Measurements from ENCODE around the gene ADSL.
A peak's percentile ranks its signal among the peaks of the same experiment; 100 is the strongest.
"Not testable (repeated sequence)": the region's sequence is repeated elsewhere in the genome, so short reads cannot be mapped to it uniquely, and the experiment has no call there.

The ADSL gene

DNA sequence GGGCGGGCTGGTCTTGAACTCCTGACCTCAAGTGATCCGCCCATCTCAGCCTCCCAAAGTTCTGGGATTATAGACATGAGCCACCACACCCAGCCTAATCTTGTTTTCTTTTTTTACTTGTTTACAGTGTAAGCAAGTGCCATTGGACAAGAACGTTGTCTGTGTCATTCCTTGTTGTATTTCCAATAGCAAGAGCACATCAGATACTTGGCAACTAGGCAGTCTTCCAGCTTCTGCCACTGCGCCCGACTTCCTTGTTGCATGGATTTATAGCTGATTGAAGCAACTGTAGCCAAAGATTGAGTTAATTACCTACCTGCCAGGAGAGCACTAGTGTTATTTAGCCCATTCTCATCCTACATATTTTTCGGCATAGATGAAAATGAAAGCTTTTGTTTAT, 21.0 kb downstream of the ADSL start:
- TF ChIP-seq, protein P1, sequence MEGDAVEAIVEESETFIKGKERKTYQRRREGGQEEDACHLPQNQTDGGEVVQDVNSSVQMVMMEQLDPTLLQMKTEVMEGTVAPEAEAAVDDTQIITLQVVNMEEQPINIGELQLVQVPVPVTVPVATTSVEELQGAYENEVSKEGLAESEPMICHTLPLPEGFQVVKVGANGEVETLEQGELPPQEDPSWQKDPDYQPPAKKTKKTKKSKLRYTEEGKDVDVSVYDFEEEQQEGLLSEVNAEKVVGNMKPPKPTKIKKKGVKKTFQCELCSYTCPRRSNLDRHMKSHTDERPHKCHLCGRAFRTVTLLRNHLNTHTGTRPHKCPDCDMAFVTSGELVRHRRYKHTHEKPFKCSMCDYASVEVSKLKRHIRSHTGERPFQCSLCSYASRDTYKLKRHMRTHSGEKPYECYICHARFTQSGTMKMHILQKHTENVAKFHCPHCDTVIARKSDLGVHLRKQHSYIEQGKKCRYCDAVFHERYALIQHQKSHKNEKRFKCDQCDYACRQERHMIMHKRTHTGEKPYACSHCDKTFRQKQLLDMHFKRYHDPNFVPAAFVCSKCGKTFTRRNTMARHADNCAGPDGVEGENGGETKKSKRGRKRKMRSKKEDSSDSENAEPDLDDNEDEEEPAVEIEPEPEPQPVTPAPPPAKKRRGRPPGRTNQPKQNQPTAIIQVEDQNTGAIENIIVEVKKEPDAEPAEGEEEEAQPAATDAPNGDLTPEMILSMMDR (IDR thresholded peaks at IDR 0.05): no peak
- no peak for TF ChIP-seq ZFX (IDR thresholded peaks at IDR 0.05; ENCODE audit: borderline replicate concordance)
- no peak overlapping the region for H3K27ac ChIP-seq

DNA sequence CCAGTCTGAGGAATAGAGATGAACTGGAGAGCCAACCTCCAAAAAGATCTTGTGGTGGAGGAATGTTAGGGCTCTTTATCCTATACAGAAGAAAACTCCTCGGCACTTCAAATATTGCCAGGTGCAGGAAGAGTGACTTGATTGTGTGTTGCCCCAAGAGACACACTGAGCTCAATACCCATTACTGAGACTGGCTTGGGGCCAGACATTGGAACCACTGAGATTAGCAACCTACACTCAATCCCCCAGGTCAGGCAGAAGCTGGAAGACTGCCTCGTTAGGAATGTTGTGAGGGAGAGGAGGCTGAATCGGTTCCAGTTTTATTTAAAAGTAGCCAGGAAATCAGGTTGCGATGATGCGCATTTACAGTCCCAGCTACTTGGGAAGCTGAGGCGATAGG, 21.7 kb downstream of the ADSL start:
- no peak overlapping the region; the same call in 1 of the 2 replicates for H3K27ac ChIP-seq
- no peak for TF ChIP-seq ZFX (IDR thresholded peaks at IDR 0.05; ENCODE audit: borderline replicate concordance)
- TF ChIP-seq, protein P1 (IDR thresholded peaks at IDR 0.05): no peak

DNA sequence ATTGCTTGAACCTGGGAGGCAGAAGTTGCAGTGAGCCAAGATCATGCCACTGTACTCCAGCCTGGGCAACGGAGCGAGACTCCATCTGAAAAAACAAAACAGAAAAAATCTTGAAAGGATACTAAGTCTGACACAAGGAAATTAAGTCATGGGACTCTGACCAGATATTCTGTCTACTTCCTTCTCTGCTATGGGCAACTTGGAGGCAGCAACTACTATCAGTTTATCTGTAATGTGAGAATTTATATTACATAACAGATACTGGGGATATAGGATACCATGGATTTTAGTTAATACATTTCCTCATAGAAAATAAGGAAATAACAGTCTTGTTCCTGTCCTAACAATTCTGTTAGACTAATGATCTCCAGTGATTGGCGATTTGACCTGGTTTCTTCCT, 22.5 kb downstream of the ADSL start:
- peak overlapping the region; percentile 12; the same call in 1 of the 2 replicates for H3K27ac ChIP-seq
- TF ChIP-seq, protein P1 (IDR thresholded peaks at IDR 0.05): no peak
- no peak for TF ChIP-seq ZFX (IDR thresholded peaks at IDR 0.05; ENCODE audit: borderline replicate concordance)

DNA sequence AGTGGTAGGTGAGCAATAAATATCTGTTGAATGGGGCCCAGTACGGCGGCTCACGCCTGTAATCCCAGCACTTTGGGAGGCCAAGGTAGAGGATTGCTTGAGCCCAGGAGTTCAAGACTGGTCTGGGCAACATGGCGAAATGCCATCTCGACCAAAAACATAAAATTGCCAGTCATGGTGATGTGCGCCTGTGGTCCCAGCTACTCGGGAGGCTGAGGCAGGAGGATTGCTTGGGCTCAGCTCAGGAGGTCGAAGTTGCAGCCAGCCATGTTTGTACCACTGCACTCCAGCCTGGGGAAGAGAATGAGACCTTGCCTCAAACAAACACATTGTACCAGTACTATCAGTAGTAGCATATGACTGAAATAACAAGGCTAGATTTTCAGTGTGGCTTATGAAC, 28.3 kb downstream of the ADSL start:
- H3K27ac ChIP-seq: no peak overlapping the region
- no peak for TF ChIP-seq ZFX (IDR thresholded peaks at IDR 0.05; ENCODE audit: borderline replicate concordance)
- TF ChIP-seq, protein P1 (IDR thresholded peaks at IDR 0.05): no peak

DNA sequence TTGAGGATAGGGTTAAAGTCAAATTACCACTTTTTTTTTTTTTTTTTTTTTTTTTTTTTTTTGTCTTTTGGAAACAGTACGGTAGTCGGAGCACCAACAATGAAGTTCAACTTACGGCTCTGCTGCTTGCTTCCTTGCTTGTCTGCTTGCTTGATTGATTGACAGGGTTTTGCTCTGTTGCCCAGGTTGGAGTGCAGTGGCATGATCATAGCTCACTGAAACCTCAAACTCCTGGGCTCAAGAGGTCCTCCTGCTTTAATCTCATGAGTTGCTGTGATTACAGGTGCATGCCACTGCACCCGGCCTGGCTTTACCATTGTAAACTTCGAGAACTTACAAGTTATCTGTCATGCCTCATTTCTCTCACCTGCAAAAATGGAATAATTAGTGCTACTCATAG, 29.8 kb downstream of the ADSL start:
- H3K27ac ChIP-seq: no peak overlapping the region
- TF ChIP-seq, protein P1 (IDR thresholded peaks at IDR 0.05): no peak
- no peak for TF ChIP-seq ZFX (IDR thresholded peaks at IDR 0.05; ENCODE audit: borderline replicate concordance)

DNA sequence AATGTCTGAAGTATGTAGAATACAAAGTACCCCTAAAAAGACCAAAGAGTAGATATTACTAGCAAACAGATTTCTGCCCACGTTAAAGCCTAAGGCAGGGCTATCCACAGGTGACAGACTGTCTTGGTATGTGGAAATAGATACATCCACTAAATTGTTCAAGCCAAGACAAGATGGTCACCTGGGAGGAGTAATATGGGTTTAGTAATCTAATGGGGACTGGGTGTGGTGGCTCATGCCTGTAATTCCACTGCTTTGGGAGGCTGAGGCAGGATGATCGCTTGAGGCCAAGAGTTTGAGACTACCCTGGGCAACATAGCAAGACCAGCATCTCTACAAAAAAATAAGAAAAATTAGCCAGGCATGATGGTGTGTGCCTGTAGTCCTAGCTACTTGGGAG, 31.6 kb downstream of the ADSL start:
- TF ChIP-seq ZFX (IDR thresholded peaks at IDR 0.05; ENCODE audit: borderline replicate concordance): no peak
- TF ChIP-seq, protein P1 (IDR thresholded peaks at IDR 0.05): no peak
- no peak overlapping the region for H3K27ac ChIP-seq

DNA sequence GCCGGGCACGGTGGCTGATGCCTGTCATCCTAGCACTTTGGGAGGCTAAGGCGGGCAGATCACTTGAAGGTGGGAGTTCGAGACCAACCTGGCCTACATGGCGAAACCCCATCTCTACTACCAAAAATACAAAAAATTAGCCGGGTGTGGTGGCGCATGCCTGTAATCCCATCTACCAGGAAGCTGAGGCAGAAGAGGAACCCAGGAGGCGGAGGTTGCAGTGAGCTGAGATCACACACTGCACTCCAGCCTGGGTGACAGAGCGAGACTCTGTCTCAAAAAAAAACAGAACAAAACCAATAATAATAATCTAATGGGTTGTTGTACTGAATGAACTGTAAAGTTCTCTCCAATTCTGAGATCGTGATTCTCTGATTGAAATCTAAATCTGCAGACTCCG, 32.1 kb downstream of the ADSL start:
- not testable (repeated sequence) for H3K27ac ChIP-seq

DNA sequence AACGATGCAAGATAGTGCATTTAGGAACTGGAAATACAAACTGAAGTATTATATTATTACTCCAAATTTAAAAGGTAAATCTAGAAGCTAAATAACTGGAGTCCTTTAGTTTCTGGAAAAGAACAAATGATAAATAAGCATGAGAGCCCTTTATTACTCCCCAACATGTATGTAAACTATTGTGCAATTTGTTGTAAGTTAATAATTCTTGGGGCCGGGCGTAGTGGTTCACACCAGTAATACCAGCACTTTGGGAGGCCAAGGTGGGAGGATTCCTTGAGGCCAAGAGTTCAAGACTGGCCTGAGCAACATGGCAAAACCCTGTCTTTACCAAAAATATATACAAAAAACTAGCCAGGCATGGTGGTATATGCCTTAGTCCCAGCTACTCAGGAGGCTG, 35.2 kb downstream of the ADSL start:
- TF ChIP-seq ZFX (IDR thresholded peaks at IDR 0.05; ENCODE audit: borderline replicate concordance): no peak
- TF ChIP-seq, protein P1 (IDR thresholded peaks at IDR 0.05): no peak
- no peak overlapping the region for H3K27ac ChIP-seq

All from 22Rv1 (cell line).